DOHH2 (cell line): ENCODE data around the gene SERINC2.

ENCODE experiments used
- H3F3A ChIP-seq: fragments of 200-600 bp; sonication (generic), shearing (Covaris generic); 2 replicates; pipeline ENCODE4 v1.6.0; 2016; ENCODE audit warnings: antibody characterized with exemption, mild to moderate bottlenecking; ENCODE audit not compliant: control insufficient read depth, insufficient read depth
- H3K27ac ChIP-seq: fragments of 200-600 bp; sonication (generic); 2 replicates; pipeline ENCODE4 v1.5.1; 2014; ENCODE audit warnings: low read depth, mild to moderate bottlenecking, low read length, moderate library complexity
- H3K27me3 ChIP-seq: fragments of 200-600 bp; sonication (generic); 2 replicates; pipeline ENCODE4 v1.6.1; 2014; ENCODE audit warnings: mild to moderate bottlenecking, low read length, mixed read lengths; ENCODE audit not compliant: control insufficient read depth
- H3K36me3 ChIP-seq: fragments of 200-600 bp; sonication (generic); 2 replicates; pipeline ENCODE4 v1.6.1; 2014; ENCODE audit warnings: mild to moderate bottlenecking, low read length, moderate library complexity, mixed read lengths; ENCODE audit not compliant: control insufficient read depth
- H3K4me1 ChIP-seq: fragments of 200-600 bp; sonication (generic); 2 replicates; pipeline ENCODE4 v1.6.1; 2014; ENCODE audit warnings: mild to moderate bottlenecking, low read length, mixed read lengths; ENCODE audit not compliant: control insufficient read depth
- H3K4me2 ChIP-seq: fragments of 200-600 bp; sonication (generic); 2 replicates; pipeline ENCODE4 v1.6.0; 2014; ENCODE audit warnings: mild to moderate bottlenecking, low read length, moderate library complexity
- H3K4me3 ChIP-seq: fragments of 200-600 bp; sonication (generic); 2 replicates; pipeline ENCODE4 v1.5.1; 2014; ENCODE audit warnings: mild to moderate bottlenecking, low read length, mixed read lengths
- H3K79me2 ChIP-seq: fragments of 200-600 bp; sonication (generic); 2 replicates; pipeline ENCODE4 v1.6.1; 2014; ENCODE audit warnings: mild to moderate bottlenecking, low read length, mixed read lengths; ENCODE audit not compliant: control insufficient read depth
- H3K9me2 ChIP-seq: fragments of 200-600 bp; sonication (generic); replicated peaks from 2 replicates; pipeline ENCODE4 v1.6.1; 2014; ENCODE audit warnings: mild to moderate bottlenecking, low read length, mixed read lengths; ENCODE audit not compliant: control insufficient read depth
- H3K9me3 ChIP-seq: fragments of 200-600 bp; sonication (generic); 2 replicates; pipeline ENCODE4 v1.6.1; 2014; ENCODE audit warnings: antibody characterized with exemption, low read length, mixed read lengths; ENCODE audit not compliant: control insufficient read depth, insufficient read depth
- H4K20me1 ChIP-seq: fragments of 200-600 bp; sonication (generic); 2 replicates; pipeline ENCODE4 v1.6.0; 2014; ENCODE audit warnings: low read depth, mild to moderate bottlenecking, antibody characterized with exemption, low read length, moderate library complexity; ENCODE audit not compliant: control insufficient read depth, insufficient read depth
- CTCF ChIP-seq: fragments of 200-600 bp; sonication (generic); IDR thresholded peaks from one replicate; pipeline ENCODE4 v1.5.1; 2014; ENCODE audit warnings: antibody characterized with exemption, mild to moderate bottlenecking, low read depth, low read length; ENCODE audit not compliant: poor library complexity, severe bottlenecking
- EZH2phosphoT487 ChIP-seq: fragments of 200-600 bp; sonication (generic); IDR thresholded peaks from 2 replicates; pipeline ENCODE4 v1.6.1; 2017; ENCODE audit warnings: borderline replicate concordance, mild to moderate bottlenecking, antibody characterized with exemption, low read length, moderate library complexity, mixed read lengths

The SERINC2 gene

DNA sequence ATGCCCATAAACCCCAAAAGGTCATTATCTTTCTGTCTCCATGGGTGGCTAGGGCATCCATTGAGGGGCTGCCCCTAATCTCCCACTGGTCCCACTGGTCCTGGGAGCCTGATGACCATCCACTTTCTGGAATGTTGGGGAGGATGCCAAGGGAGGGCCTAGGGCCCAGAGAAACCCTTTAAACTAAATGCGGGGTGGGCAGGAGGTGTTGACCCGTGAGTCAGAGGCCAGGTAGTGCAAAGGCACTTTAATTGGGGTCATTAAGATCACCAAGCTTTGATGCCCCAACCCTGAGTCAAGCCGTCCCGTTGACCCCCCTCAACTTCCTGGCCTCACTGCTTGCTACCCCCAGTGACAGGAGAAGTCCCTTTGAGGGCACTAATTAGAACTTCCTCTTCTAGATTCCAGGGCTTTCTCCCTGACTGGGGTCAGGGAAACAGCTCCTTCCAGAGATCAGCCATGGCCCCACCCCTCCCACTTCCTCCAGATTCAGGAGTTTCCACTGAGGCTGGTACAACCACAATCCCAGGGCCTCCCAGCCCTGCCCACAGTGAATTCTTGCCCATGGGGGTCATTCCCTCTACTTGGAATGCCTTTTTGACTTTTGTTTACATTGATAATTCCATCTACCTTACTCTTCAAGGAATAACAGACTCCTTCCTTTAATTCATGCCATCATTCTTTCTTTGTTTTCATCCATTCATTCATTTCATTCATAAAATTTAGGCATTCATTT is 15.5 kb upstream of the SERINC2 start:
- Histone ChIP-seq H3K9me2 (no peaks in the 10 kb centered on the region), H3K36me3 (no peaks in the 10 kb centered on the region), H3K4me2 (no peak overlapping the region), H3F3A (0 out of 2 replicates have a peak, but pooled peaks cover 6% of the 10 kb centered on the region), H3K4me3 (no peak overlapping the region), H3K27ac (no peak overlapping the region), H3K27me3 (no peaks in the 10 kb centered on the region), H3K79me2 (no peaks in the 10 kb centered on the region), H3K9me3 (no peaks in the 10 kb centered on the region), H3K4me1 (peaks cover 42% of the 10 kb centered on the region), H4K20me1 (no peaks in the 10 kb centered on the region)
- TF ChIP-seq CTCF (no peak), EZH2phosphoT487 (no peak)

DNA sequence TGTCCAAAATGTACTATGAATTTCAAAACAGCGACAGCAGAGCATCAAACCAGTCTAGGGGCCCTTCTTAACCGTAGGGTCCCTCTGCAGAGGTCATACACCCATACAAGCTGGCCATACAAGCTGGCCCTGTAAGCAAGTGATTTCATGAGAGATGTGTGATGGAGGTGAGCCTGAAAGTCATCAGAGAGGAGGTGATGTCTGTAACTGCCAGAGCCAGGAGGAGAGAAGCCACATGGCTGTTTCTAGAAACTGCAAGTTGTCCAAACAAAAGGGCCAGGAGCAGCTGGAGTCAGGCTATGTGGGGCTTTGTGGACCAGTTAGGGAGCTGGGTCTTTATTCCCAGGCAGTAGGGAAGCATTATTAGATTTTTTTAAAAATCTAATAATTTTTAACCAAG is 14.8 kb upstream of the SERINC2 start:
- TF ChIP-seq CTCF (no peak), EZH2phosphoT487 (no peak)
- Histone ChIP-seq H3K9me2 (no peaks in the 10 kb centered on the region), H3K4me2 (no peak overlapping the region)

GRCh38 chr1:31399976-31400375 is 13.0 kb upstream of the SERINC2 start:
- peaks cover 29% of the 10 kb centered on the region for H3K4me1 ChIP-seq
- no peak overlapping the region for H3K4me3 ChIP-seq
- H3F3A ChIP-seq = 0 out of 2 replicates have a peak, but pooled peaks cover 6% of the 10 kb centered on the region
- no peaks in the 10 kb centered on the region for H3K36me3 ChIP-seq
- H3K27ac ChIP-seq = no peak overlapping the region
- no peaks in the 10 kb centered on the region for H3K9me3 ChIP-seq
- H3K27me3 ChIP-seq = no peaks in the 10 kb centered on the region
- TF ChIP-seq EZH2phosphoT487 (no peak), CTCF (no peak)
- peak overlapping the region; percentile 5; the same call in 1 of the 2 replicates for H3K4me2 ChIP-seq
- no peaks in the 10 kb centered on the region for H3K9me2 ChIP-seq
- H3K79me2 ChIP-seq = no peaks in the 10 kb centered on the region
- no peaks in the 10 kb centered on the region for H4K20me1 ChIP-seq

More for the DNA sequence above, 14.8 kb upstream of the SERINC2 start:
- H3K27me3 ChIP-seq = no peaks in the 10 kb centered on the region
- no peaks in the 10 kb centered on the region for H3K79me2 ChIP-seq
- no peak overlapping the region for H3K27ac ChIP-seq
- no peaks in the 10 kb centered on the region for H3K36me3 ChIP-seq
- peaks cover 42% of the 10 kb centered on the region for H3K4me1 ChIP-seq
- no peaks in the 10 kb centered on the region for H3K9me3 ChIP-seq
- 0 out of 2 replicates have a peak, but pooled peaks cover 6% of the 10 kb centered on the region for H3F3A ChIP-seq
- H3K4me3 ChIP-seq = no peak overlapping the region
- H4K20me1 ChIP-seq = no peaks in the 10 kb centered on the region
